GM20000 (cell line): ENCODE data around the gene OGG1.

Experiments used
- DNase-seq: peaks from one replicate; pipeline ENCODE4 v3.0.0; 2012; ENCODE audit warnings: low spot score
- CTCF ChIP-seq: IDR thresholded peaks from 2 replicates; pipeline ENCODE4 v1.5.1; 2012; ENCODE audit warnings: mild to moderate bottlenecking, control low read depth; ENCODE audit errors: extremely low read depth, missing control alignments

The OGG1 gene

DNA sequence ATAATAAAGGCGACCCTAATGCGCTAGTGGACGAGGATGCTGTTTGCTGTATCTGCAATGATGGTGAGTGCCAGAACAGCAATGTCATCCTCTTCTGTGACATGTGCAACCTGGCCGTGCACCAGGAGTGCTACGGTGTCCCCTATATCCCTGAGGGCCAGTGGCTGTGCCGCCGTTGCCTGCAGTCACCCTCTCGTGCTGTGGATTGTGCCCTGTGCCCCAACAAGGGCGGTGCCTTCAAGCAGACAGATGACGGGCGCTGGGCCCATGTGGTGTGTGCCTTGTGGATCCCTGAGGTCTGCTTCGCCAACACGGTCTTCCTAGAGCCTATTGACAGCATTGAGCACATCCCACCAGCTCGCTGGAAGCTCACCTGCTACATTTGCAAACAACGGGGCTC, 10.6 kb upstream of the OGG1 start:
- TF ChIP-seq CTCF, result no peak

GRCh38 chr3:9742560-9742959, 7.2 kb upstream of the OGG1 start:
- TF ChIP-seq CTCF, result no peak
- DNase-seq, result no peak

More for the DNA sequence above, 10.6 kb upstream of the OGG1 start:
- DNase-seq, result no peak

DNA sequence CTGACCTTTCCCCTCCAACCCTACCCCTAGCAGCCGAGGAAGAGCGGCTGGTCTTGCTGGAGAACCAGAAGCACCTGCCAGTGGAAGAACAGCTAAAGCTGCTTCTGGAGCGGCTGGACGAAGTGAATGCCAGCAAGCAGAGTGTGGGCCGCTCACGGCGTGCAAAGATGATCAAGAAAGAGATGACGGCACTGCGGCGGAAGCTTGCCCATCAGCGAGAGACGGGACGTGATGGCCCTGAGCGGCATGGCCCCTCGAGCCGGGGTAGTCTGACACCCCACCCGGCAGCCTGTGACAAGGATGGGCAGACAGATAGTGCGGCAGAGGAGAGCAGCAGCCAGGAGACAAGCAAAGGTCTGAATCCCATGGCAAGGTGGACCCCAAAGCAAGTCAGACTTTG, 6.2 kb upstream of the OGG1 start:
- TF ChIP-seq CTCF, result no peak
- no peak for DNase-seq

GRCh38 chr3:9744162-9744561, 5.6 kb upstream of the OGG1 start:
- no peak for TF ChIP-seq CTCF
- no peak for DNase-seq

DNA sequence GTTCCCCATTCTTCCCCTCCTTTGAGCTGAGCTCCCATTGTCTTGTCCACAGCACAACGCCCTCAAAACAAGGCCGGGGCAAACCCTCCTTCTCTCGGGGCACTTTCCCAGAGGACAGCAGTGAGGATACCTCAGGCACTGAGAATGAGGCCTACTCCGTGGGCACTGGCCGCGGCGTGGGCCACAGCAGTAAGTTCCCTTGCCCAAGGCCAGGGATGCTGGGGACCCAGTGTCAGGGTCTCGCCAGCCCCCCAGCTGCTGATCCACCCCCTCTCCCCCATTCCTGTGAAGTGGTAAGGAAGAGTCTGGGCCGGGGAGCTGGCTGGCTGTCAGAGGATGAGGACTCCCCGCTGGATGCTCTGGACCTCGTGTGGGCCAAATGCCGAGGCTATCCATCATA, 4.2 kb upstream of the OGG1 start:
- no peak for DNase-seq

DNA sequence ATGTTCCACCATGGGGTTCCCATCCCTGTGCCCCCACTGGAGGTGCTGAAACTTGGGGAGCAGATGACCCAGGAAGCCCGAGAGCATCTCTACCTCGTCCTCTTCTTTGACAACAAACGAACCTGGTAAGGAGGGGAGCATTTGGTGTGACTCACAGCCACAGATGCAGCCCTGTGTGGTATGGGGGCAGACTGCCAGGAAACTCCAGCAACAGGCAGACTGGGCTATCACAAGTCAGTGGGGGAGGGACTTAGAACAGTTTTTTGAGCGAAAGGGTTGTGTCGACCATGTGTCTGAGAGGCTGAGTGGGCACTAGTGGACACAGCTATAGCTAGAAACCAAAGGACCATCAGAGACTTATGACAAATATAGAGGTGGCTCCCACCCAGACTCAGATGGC, 3.4 kb upstream of the OGG1 start:
- no peak for TF ChIP-seq CTCF
- DNase-seq, result no peak

More for the DNA sequence above, 4.2 kb upstream of the OGG1 start:
- no peak for TF ChIP-seq CTCF

- TF ChIP-seq CTCF, result no peak
Measured at GRCh38 chr3:9747267-9747666, 2.5 kb upstream of the OGG1 start.

More at GRCh38 chr3:9747267-9747666, 2.5 kb upstream of the OGG1 start:
- DNase-seq, result no peak
